Measurements from ENCODE around the gene IFFO2.

Gene IFFO2

DNA sequence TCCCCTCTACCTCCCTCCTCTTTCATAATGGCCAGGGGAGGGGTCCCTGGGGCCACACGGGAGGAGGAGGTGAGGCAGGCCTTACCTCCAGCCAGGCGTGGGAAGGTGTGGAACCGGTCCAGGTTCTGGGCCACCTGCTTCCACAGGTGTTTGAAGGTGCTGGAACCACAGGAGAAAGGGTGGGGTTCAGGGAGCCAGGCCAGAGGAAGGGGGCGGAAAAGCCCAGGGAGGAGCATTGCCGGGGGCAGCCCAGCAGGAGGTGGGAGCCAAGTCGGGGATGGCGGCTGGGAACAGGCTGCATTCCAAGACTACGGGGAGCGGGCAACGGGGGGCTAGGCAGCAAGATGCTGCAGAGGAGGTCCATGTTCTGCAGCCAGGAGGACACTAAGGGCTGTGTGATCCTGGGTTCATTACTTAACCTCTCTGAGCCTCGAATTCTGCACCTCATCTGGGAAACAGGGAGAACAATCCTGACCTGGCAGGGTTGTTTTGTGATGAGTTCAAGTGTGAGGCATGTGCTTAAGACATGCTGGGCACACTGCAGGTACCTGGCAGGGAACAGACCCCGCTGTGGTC lies 77.2 kb downstream of the IFFO2 start (continued):
- TF ChIP-seq ARNTL (CRISPR knock-in tag; IDR thresholded peaks at IDR 0.05; ENCODE audit: borderline replicate concordance, low read depth), result no peak

DNA sequence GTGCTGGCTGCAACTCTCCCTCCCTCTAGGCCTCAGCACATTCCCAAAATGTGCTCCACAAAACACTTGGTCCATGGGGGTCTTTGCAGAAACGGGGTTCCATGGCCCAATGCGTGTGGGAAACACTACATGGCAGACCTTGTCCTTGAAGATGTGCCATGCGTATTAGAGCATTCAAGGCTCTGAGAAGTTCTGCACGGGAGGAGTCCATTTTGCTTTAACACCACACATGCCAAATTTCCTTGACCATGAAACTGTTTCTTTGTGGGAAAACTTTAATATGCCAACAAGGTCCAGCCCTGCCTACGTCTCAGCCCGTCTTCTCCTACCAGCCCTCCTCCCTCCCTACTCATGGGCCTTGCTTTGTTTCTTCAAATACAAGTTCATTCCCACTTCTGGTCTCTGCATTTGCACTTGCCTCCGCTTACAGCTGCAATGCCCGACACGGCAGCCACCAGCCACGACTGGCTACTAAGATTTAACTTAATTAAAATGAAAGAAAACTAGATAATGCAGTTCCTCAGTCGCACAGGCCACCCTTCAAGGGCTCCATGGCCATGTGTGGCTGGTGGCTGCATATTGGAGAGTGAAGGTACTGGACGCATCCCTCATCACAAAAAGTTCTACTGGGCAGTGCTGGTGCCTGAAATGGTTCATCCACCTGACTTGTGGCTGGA lies 77.8 kb downstream of the IFFO2 start:
- TF ChIP-seq BACH2 (CRISPR knock-in tag; IDR thresholded peaks at IDR 0.05; ENCODE audit: borderline replicate concordance) (no peak), SNAI2 (CRISPR knock-in tag; IDR thresholded peaks at IDR 0.05) (no peak), PPARA (CRISPR knock-in tag; IDR thresholded peaks at IDR 0.05; ENCODE audit: borderline replicate concordance) (no peak), ZNF70 (CRISPR knock-in tag; IDR thresholded peaks at IDR 0.05) (no peak), TOX (CRISPR knock-in tag; IDR thresholded peaks at IDR 0.05; ENCODE audit: borderline replicate concordance) (no peak), ZNF565 (CRISPR knock-in tag; conservative IDR thresholded peaks at IDR 0.05; ENCODE audit: low read depth) (no peak), ZFP3 (CRISPR knock-in tag; IDR thresholded peaks at IDR 0.05) (no peak), ESRRG (CRISPR knock-in tag; IDR thresholded peaks at IDR 0.05) (no peak), TCF4 (CRISPR knock-in tag; IDR thresholded peaks at IDR 0.05; ENCODE audit: borderline replicate concordance) (no peak)
- TF ChIP-seq, protein P1, sequence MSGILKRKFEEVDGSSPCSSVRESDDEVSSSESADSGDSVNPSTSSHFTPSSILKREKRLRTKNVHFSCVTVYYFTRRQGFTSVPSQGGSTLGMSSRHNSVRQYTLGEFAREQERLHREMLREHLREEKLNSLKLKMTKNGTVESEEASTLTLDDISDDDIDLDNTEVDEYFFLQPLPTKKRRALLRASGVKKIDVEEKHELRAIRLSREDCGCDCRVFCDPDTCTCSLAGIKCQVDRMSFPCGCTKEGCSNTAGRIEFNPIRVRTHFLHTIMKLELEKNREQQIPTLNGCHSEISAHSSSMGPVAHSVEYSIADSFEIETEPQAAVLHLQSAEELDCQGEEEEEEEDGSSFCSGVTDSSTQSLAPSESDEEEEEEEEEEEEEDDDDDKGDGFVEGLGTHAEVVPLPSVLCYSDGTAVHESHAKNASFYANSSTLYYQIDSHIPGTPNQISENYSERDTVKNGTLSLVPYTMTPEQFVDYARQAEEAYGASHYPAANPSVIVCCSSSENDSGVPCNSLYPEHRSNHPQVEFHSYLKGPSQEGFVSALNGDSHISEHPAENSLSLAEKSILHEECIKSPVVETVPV (CRISPR knock-in tag; IDR thresholded peaks at IDR 0.05), result no peak
- TF ChIP-seq, protein P2, sequence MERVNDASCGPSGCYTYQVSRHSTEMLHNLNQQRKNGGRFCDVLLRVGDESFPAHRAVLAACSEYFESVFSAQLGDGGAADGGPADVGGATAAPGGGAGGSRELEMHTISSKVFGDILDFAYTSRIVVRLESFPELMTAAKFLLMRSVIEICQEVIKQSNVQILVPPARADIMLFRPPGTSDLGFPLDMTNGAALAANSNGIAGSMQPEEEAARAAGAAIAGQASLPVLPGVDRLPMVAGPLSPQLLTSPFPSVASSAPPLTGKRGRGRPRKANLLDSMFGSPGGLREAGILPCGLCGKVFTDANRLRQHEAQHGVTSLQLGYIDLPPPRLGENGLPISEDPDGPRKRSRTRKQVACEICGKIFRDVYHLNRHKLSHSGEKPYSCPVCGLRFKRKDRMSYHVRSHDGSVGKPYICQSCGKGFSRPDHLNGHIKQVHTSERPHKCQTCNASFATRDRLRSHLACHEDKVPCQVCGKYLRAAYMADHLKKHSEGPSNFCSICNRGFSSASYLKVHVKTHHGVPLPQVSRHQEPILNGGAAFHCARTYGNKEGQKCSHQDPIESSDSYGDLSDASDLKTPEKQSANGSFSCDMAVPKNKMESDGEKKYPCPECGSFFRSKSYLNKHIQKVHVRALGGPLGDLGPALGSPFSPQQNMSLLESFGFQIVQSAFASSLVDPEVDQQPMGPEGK (CRISPR knock-in tag; IDR thresholded peaks at IDR 0.05; ENCODE audit: borderline replicate concordance), result no peak
- no peak for ATAC-seq

DNA sequence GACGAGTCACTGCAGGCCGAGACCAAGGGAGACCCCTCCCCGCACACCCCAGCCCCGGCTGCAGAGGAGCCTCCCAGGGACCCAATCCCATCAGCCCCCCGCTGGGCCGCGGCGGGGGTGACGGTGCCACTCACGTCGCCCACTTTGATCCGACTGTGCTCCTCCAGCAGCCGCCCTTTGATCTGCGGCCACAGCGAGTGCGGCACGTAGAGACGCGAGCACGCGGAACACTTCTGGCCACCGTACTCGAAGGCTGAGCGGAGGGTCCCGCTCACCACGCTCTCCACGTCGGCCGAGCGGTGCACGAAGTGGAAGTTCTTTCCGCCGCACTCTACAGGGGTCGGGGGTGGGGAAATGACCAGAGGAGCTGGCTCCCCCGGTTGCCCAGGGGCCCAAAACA lies 79.2 kb downstream of the IFFO2 start:
- TF ChIP-seq, protein P3, sequence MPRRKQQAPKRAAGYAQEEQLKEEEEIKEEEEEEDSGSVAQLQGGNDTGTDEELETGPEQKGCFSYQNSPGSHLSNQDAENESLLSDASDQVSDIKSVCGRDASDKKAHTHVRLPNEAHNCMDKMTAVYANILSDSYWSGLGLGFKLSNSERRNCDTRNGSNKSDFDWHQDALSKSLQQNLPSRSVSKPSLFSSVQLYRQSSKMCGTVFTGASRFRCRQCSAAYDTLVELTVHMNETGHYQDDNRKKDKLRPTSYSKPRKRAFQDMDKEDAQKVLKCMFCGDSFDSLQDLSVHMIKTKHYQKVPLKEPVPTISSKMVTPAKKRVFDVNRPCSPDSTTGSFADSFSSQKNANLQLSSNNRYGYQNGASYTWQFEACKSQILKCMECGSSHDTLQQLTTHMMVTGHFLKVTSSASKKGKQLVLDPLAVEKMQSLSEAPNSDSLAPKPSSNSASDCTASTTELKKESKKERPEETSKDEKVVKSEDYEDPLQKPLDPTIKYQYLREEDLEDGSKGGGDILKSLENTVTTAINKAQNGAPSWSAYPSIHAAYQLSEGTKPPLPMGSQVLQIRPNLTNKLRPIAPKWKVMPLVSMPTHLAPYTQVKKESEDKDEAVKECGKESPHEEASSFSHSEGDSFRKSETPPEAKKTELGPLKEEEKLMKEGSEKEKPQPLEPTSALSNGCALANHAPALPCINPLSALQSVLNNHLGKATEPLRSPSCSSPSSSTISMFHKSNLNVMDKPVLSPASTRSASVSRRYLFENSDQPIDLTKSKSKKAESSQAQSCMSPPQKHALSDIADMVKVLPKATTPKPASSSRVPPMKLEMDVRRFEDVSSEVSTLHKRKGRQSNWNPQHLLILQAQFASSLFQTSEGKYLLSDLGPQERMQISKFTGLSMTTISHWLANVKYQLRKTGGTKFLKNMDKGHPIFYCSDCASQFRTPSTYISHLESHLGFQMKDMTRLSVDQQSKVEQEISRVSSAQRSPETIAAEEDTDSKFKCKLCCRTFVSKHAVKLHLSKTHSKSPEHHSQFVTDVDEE (CRISPR knock-in tag; IDR thresholded peaks at IDR 0.05), result no peak
- no peak for TF ChIP-seq RARB (CRISPR knock-in tag; IDR thresholded peaks at IDR 0.05)
- TF ChIP-seq GLIS3 (CRISPR knock-in tag; IDR thresholded peaks at IDR 0.05), result no peak
- TF ChIP-seq, protein P4, sequence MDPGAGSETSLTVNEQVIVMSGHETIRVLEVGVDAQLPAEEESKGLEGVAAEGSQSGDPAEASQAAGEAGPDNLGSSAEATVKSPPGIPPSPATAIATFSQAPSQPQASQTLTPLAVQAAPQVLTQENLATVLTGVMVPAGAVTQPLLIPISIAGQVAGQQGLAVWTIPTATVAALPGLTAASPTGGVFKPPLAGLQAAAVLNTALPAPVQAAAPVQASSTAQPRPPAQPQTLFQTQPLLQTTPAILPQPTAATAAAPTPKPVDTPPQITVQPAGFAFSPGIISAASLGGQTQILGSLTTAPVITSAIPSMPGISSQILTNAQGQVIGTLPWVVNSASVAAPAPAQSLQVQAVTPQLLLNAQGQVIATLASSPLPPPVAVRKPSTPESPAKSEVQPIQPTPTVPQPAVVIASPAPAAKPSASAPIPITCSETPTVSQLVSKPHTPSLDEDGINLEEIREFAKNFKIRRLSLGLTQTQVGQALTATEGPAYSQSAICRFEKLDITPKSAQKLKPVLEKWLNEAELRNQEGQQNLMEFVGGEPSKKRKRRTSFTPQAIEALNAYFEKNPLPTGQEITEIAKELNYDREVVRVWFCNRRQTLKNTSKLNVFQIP (CRISPR knock-in tag; IDR thresholded peaks at IDR 0.05; ENCODE audit: borderline replicate concordance, low read depth), result no peak
- TF ChIP-seq ARNTL (CRISPR knock-in tag; IDR thresholded peaks at IDR 0.05; ENCODE audit: borderline replicate concordance, low read depth), result no peak
- no peak for TF ChIP-seq ZNF565 (CRISPR knock-in tag; conservative IDR thresholded peaks at IDR 0.05; ENCODE audit: low read depth)
- no peak for TF ChIP-seq SNAI2 (CRISPR knock-in tag; IDR thresholded peaks at IDR 0.05)
- no peak for TF ChIP-seq PPARA (CRISPR knock-in tag; IDR thresholded peaks at IDR 0.05; ENCODE audit: borderline replicate concordance)
- no peak for TF ChIP-seq ISL1 (CRISPR knock-in tag; IDR thresholded peaks at IDR 0.05)
- TF ChIP-seq, protein P5, sequence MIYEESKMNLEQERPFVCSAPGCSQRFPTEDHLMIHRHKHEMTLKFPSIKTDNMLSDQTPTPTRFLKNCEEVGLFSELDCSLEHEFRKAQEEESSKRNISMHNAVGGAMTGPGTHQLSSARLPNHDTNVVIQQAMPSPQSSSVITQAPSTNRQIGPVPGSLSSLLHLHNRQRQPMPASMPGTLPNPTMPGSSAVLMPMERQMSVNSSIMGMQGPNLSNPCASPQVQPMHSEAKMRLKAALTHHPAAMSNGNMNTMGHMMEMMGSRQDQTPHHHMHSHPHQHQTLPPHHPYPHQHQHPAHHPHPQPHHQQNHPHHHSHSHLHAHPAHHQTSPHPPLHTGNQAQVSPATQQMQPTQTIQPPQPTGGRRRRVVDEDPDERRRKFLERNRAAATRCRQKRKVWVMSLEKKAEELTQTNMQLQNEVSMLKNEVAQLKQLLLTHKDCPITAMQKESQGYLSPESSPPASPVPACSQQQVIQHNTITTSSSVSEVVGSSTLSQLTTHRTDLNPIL (CRISPR knock-in tag; IDR thresholded peaks at IDR 0.05; ENCODE audit: low read depth), result no peak
- TF ChIP-seq, protein P2 (CRISPR knock-in tag; IDR thresholded peaks at IDR 0.05; ENCODE audit: borderline replicate concordance), result no peak
- ATAC-seq, result no peak
